Fibroblast of the aortic adventitia (primary cell): Measurements from ENCODE around the gene NPAS2. TPM values are rescaled to one million over a fixed set of nuclear protein-coding genes. Genes with fewer than 3 reads are reported as not detected.
A peak's percentile ranks its signal among the peaks of the same experiment; 100 is the strongest.

ENCODE experiments used
- DNase-seq: peaks from one replicate; pipeline ENCODE4 v3.0.0-alpha.2; 2010; ENCODE audit warnings: low read depth
- H3K4me3 ChIP-seq: 2 replicates; pipeline ENCODE4 v1.5.1; 2011; ENCODE audit warnings: low read depth, mild to moderate bottlenecking, control low read depth, low read length, moderate library complexity
- CTCF ChIP-seq: IDR thresholded peaks from 2 replicates; pipeline ENCODE4 v1.5.1; 2011; ENCODE audit warnings: mild to moderate bottlenecking, low read length, control low read depth, inconsistent platforms; ENCODE audit not compliant: insufficient read depth
- total RNA-seq: library from RNA; depleted of rRNA; stranded (reverse); fragments of >200 nt; gene quantifications from 2 replicates; pipeline ENCODE4 v1.2.3, GENCODE V29; 2012; ENCODE audit warnings: low replicate concordance

NPAS2 gene
- total RNA-seq, 1 donor: 24.3 TPM

GRCh38 chr2:100957996-100958653 is 138.2 kb downstream of the NPAS2 start:
- DNase-seq: peak; percentile 98
- TF ChIP-seq CTCF: peak; percentile 15
- H3K4me3 ChIP-seq: no peak overlapping the region

- H3K4me3 ChIP-seq: no peak overlapping the region
- no peak for TF ChIP-seq CTCF
- peak; percentile 44 for DNase-seq
Measured at GRCh38 chr2:100959225-100959880, 139.4 kb downstream of the NPAS2 start.

GRCh38 chr2:100960688-100961087 is 140.7 kb downstream of the NPAS2 start:
- H3K4me3 ChIP-seq: no peak overlapping the region
- no peak for DNase-seq
- TF ChIP-seq CTCF: no peak

- H3K4me3 ChIP-seq: no peak overlapping the region
- no peak for DNase-seq
- TF ChIP-seq CTCF: no peak
Measured at GRCh38 chr2:100962366-100963025, 142.6 kb downstream of the NPAS2 start.

- DNase-seq: no peak
- no peak for TF ChIP-seq CTCF
Measured at GRCh38 chr2:100963026-100963375, 143.1 kb downstream of the NPAS2 start.

GRCh38 chr2:100964222-100964621 is 144.3 kb downstream of the NPAS2 start:
- TF ChIP-seq CTCF: no peak
- no peak for DNase-seq

More at GRCh38 chr2:100963026-100963375, 143.1 kb downstream of the NPAS2 start:
- H3K4me3 ChIP-seq: no peak overlapping the region

More at GRCh38 chr2:100964222-100964621, 144.3 kb downstream of the NPAS2 start:
- H3K4me3 ChIP-seq: no peak overlapping the region
